Measurements from ENCODE around the gene ZDHHC8. TPM values are rescaled to one million over a fixed set of nuclear protein-coding genes. Genes with fewer than 3 reads are reported as not detected.

ZDHHC8 gene
- total RNA-seq, 1 donor from 2014 or later: 58.9 TPM

DNA sequence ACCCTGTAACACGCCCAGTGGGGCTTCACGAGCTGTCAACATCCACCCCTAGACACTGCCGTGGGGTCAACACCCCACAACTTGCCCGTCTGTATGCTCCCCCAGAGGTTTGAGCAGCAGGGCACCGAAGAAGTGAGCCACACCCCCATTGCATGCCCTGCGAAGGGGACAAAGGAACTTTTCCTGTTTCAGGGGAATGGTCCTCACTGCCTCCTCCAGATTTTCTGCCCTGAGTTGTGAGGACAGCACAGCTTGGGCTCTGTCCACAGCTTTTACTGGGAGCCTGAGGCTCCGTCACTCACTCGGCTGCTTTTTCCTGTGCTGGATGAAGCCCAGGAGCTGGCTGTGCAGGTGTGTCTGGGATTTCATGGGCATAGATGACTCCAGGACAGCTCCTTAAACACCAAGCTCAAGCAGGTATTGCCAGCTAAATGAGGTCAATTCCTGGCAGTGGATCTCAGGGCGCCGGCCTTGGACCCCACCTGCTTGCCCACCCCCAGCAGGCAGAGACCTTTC is 59.5 kb downstream of the ZDHHC8 start:
- DNase-seq (ENCODE audit: extremely low read depth, low read depth, low spot score): no peak

DNA sequence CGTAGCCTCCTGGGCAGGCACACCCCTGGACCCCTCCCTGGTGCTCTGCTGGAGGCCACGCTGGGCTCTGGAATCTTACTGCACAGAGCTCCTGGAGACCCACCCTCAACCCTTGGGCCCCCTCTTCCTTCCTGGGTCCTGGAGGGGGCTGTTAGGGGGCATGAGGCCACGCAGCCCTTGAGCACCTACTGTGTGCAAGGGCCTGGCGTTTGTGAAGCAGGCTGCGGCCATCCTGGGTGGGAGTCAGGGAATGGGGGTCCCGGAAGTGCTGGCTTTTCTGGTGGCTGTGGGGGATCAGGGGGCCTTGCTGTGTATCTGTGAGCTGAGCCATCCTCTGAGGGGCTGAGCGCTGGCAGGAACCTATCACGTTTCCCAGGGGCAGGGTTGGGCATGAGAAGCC is 60.2 kb downstream of the ZDHHC8 start:
- no peak for DNase-seq (ENCODE audit: extremely low read depth, low read depth, low spot score)

DNA sequence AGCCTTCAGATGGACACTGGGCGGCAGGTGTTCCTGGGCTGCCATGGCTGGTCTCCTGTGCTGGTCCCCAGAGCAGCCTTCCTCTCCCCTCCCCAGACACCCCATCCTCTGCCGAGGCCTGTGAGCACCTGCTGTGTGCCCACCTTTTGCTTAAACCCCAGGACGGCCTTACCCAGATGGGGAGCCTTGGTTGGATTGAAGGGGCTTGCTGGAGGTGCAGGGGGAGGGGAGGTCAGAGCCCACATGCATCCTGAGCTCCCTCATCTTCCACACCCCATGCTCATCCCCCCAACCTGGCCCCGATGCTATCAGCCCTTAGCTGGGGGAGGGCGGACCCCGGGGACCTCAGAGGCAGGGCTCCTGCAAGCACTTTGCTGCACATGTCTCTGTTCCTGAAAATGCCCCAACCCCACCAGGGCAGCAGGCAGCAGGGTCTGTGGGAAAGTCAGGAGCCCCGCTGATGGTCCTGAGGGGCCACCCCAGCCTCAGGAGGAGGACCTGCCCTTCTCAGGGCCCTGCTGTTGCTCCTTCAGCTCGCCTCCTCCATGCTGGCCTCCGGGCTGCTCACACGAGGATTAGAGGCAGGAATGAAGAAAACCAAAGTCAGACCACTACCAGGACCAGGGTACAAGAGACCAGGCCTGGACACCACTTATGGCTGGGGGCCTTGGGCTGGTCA is 60.8 kb downstream of the ZDHHC8 start:
- DNase-seq (ENCODE audit: extremely low read depth, low read depth, low spot score): no peak

DNA sequence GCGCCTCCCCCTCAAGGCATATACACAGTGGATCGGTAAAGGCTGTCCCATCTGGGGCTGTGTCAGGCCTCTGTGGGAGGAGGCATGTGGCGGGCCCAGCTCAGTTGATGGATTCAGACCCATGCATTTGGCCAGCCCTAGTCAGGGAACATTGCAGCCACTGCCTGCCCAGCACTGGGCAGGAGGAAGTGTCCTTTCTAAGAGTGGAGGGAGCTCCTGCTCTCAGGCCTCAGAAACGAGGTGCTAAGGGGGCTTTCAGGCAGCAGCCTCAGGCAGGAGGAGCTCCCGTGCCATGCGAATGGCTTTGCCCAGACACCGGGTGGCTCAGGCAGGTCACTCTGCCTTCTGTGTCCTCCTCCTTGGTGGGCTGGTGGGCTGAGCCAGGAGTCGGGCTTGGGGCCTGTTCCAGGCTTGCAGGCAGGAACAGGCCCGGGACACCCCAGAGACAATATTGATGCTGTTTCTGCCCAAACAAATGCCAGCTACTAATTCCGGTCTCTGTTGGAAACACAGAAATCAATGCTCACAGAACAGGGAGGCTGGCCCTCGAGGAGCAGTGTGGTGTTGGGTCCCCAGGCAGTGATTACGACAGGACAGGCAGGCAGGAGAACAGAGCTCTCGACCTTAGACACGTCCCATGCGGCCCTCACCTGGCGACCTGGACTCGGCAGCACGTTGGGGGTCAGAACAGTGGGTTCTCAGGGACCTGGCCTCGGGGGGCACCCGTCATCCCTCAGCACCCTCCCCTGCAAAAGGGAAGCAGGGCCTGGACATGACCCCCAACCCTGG is 61.6 kb downstream of the ZDHHC8 start:
- DNase-seq (ENCODE audit: extremely low read depth, low read depth, low spot score): no peak

DNA sequence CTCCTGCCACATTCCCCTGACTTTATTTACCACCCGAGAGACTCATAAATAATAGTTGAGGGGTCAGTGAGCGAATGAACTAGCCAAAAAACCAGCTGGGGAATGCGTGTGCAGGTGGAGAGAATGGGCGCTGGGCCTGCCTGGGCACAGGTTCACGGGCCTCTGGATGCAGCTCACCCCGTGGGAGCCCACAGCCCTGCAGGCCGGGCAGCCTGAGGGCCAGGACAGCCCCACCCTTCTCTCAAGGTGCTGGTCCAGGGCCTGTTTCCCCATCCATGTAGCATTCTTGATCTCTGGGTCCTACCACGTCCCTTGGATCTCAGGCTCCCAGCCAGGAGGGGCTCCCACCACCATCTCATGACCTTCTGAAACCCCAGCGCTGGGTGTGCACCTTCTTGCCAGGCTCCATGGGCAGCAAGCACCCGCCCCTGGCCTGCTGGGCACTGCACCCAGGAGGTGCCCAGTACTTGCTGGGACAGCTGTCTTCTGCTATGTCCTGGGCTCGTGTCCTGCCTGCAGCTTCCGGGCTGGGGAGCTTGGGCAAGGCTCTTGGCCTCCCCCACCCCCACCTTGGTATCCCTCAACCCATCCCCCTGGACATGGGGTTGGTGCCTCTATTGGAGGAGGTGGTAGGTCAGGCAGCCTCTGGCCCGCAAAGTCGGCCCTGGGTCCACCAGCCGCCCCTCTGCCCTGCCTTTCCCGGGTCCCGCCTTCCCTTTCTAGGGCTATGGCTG is 62.3 kb downstream of the ZDHHC8 start:
- no peak for DNase-seq (ENCODE audit: extremely low read depth, low read depth, low spot score)

DNA sequence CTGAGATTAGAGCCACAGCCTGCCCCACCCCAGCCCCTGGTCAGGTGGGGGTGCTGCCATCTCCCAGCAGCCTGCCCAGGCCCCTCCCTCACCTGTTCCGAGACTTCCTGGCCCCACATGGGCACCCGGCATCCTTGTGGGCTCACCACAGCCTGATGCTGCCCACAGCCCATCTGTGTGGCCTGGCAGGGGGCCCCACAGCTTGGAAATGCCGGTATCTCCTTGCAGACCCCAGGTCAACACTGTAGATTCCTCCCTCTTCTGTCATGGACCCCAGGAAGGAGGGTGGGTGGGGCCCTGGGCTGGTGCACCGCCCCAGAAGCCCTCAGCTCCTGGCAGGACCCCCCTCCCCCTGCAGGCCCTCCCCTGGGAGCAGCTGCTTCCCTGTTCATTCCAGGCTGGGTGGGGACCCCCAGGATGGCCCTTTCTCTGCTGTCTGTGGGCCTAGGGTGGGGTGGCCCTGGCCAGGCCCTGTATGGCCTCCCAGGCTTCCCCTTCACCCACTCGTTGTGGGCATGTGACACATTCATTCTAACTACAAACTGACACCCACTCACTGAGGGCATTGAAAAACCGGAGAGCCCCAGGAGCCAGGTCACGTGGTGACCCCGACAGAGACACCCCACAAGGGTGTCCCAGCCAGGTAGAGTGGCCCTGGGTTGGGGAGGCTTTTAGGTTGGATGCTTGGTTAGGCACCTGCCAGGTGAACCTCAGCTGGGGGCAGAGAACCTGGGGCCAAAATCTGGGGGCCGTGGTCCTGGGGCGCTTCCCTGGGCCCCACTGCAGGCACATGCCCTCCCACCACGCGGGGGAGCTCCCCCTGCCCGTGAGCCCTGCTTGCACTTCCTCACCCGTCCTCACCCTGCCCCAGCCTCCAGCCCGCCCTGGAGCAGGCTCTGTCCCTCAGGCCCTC is 63.3 kb downstream of the ZDHHC8 start:
- DNase-seq (ENCODE audit: extremely low read depth, low read depth, low spot score): no peak

DNA sequence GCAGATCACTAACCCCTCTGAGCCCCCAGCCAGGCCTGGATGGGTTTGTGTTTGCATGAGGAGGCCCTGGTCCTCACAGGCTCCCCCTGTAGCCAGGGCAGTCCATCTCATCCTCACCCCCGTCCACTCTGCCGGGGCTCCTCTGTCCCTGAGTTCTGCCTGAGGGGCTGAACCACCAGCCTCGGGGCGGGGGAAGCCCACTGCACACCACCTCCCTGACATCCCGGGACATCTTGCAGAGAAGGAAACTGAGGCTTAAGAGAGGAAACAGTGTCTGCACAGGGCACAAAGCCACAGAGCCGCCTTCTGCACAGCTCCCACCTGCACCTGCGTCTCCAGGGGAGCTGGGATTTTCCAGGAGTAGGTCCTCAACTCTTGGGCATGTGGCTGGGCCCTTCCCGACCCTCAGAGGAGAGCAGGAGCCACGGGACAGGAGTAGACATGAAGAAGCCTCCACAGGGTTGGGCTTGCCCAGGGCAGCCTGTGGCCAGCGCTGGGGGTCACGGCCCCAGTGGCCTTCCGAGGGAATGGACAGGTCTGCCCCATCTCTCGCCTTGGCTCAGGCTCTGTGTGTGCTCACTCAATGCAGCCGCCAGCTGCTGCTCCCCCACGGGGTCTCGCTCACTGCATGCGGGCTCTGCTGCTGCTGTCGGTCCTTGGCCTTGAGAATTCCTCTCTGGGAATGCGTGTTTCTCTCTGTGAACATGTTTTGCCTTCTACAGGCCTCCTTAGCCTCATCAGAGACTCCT is 64.7 kb downstream of the ZDHHC8 start:
- DNase-seq (ENCODE audit: extremely low read depth, low read depth, low spot score): no peak

Other genes starting within 250 kb of the ZDHHC8 start
- 376 and 456 TPM in 2 replicates for gene COMT, start 190.0 kb upstream of the ZDHHC8 start, total RNA-seq
- gene TXNRD2, start 190.0 kb upstream of the ZDHHC8 start, total RNA-seq: 47.6 and 104 TPM in 2 replicates
- gene ARVCF, start 115.0 kb upstream of the ZDHHC8 start, total RNA-seq: 152 and 191 TPM in 2 replicates
- gene TANGO2, start 110.7 kb upstream of the ZDHHC8 start, total RNA-seq: 38.4 and 42.2 TPM in 2 replicates
- 27.1 and 40.9 TPM in 2 replicates for gene DGCR8, start 51.6 kb upstream of the ZDHHC8 start, total RNA-seq
- gene RANBP1, start 15.7 kb upstream of the ZDHHC8 start, total RNA-seq: 339 and 343 TPM in 2 replicates
- 48.1 and 63.2 TPM in 2 replicates for gene TRMT2A, start 14.6 kb upstream of the ZDHHC8 start, total RNA-seq
- 15.4 and 17.3 TPM in 2 replicates for gene CCDC188, start 19.3 kb downstream of the ZDHHC8 start, total RNA-seq
- 1.8 and 2.7 TPM in 2 replicates for gene RTN4R, start 136.5 kb downstream of the ZDHHC8 start, total RNA-seq
- gene DGCR6L, start 188.3 kb downstream of the ZDHHC8 start, total RNA-seq: 67.4 and 67.8 TPM in 2 replicates

Data from glomerular endothelial cell (primary cell).